Fibroblast of lung (primary cell): ENCODE measurements around the gene FAF2. TPM values are rescaled to one million over a fixed set of nuclear protein-coding genes. Genes with fewer than 3 reads are reported as not detected.

Experiments
- DNase-seq, 2 donors: peaks; one replicate each; pipeline versions ENCODE4 v3.0.0 to v3.0.0-alpha.2; 2010; ENCODE audit warnings: low read depth in 2 of 2
- H2AFZ ChIP-seq: 2 replicates; pipeline ENCODE4 v1.5.1; 2012; ENCODE audit warnings: low read length, control low read depth, inconsistent platforms
- H3K27ac ChIP-seq: 2 replicates; pipeline ENCODE4 v1.5.1; 2011; ENCODE audit warnings: low read length, control low read depth; ENCODE audit not compliant: insufficient read depth
- H3K27me3 ChIP-seq: 2 replicates; pipeline ENCODE4 v1.5.1; 2011; ENCODE audit warnings: mild to moderate bottlenecking, low read length; ENCODE audit not compliant: control insufficient read depth, insufficient read depth
- H3K36me3 ChIP-seq: 2 replicates; pipeline ENCODE4 v1.5.1; 2011; ENCODE audit warnings: low read length; ENCODE audit not compliant: control insufficient read depth, insufficient read depth
- H3K4me1 ChIP-seq: 2 replicates; pipeline ENCODE4 v1.5.1; 2011; ENCODE audit warnings: low read length; ENCODE audit not compliant: control insufficient read depth, insufficient read depth; ENCODE audit errors: extremely low read depth
- H3K4me2 ChIP-seq: 2 replicates; pipeline ENCODE4 v1.5.1; 2011; ENCODE audit warnings: low read length, control low read depth; ENCODE audit not compliant: insufficient read depth; ENCODE audit errors: extremely low read depth
- H3K4me3 ChIP-seq, 4 experiments: fragments of 200-600 bp in 1 of 4; sonication (generic) in 1 of 4; replicated peaks in 1 of 4; 2 replicates each; pipeline ENCODE4 v1.5.1; 2011 to 2016; ENCODE audit warnings: low read length in 4 of 4, low read depth in 3 of 4, mild to moderate bottlenecking in 3 of 4, control low read depth in 2 of 4, inconsistent platforms in 1 of 4, mixed read lengths in 1 of 4; ENCODE audit not compliant: insufficient read depth in 1 of 4; ENCODE audit errors: control extremely low read depth in 1 of 4
- H3K79me2 ChIP-seq: 2 replicates; pipeline ENCODE4 v1.5.1; 2012; ENCODE audit warnings: mild to moderate bottlenecking, low read length, inconsistent platforms; ENCODE audit not compliant: control insufficient read depth, insufficient read depth
- H3K9ac ChIP-seq: 2 replicates; pipeline ENCODE4 v1.5.1; 2011; ENCODE audit warnings: mild to moderate bottlenecking, low read length, control low read depth; ENCODE audit not compliant: insufficient read depth
- H3K9me3 ChIP-seq: 2 replicates; pipeline ENCODE4 v1.5.1; 2012; ENCODE audit warnings: low read depth, low read length; ENCODE audit not compliant: control insufficient read depth, insufficient read depth
- H4K20me1 ChIP-seq: 2 replicates; pipeline ENCODE4 v1.5.1; 2011; ENCODE audit warnings: low read length; ENCODE audit not compliant: control insufficient read depth, insufficient read depth; ENCODE audit errors: extremely low read depth
- CTCF ChIP-seq, 2 donors: IDR thresholded peaks in 1 of 2; conservative IDR thresholded peaks in 1 of 2; 1 replicate in 1 of 2; 2 replicates in 1 of 2; pipeline ENCODE4 v1.5.1; 2011 to 2012; ENCODE audit warnings: low read length in 2 of 2, control low read depth in 1 of 2, inconsistent platforms in 1 of 2, low read depth in 1 of 2, mild to moderate bottlenecking in 1 of 2
- EZH2 ChIP-seq: IDR thresholded peaks from 2 replicates; pipeline ENCODE4 v1.5.1; 2012; ENCODE audit warnings: low read length, control low read depth, mild to moderate bottlenecking; ENCODE audit errors: missing control alignments
- polyA plus RNA-seq, 2 donors: library from polyadenylated mRNA; depleted of rRNA in 1 of 2; stranded (reverse) in 1 of 2; unstranded in 1 of 2; fragments of >200 nt; gene quantifications; 2 replicates each; pipeline ENCODE4 v1.2.1, GENCODE V29; 2011 to 2012; ENCODE audit warnings: missing spikeins in 1 of 2
- total RNA-seq: library from RNA; depleted of rRNA; stranded (reverse); fragments of >200 nt; gene quantifications from 2 replicates; pipeline ENCODE4 v1.2.1, GENCODE V29; 2014

The FAF2 gene
- total and polyA plus RNA-seq, 2 donors (not counting 1 experiment from before 2014, with no cell fraction given) = 38.5 to 55.5 TPM

- no peaks in the 10 kb centered on the region for H4K20me1 ChIP-seq
- H3K79me2 ChIP-seq = peaks cover 7% of the 10 kb centered on the region
- no peaks in the 10 kb centered on the region for H3K27me3 ChIP-seq
- H3K9me3 ChIP-seq = no peaks in the 10 kb centered on the region
- peak in 1 of 2 donors; percentile 47 for DNase-seq
- no peak overlapping the region for H3K4me3 ChIP-seq
- H3K27ac ChIP-seq = no peak overlapping the region
- H3K4me1 ChIP-seq = peaks cover 12% of the 10 kb centered on the region
- no peak overlapping the region for H2AFZ ChIP-seq
- no peak for TF ChIP-seq EZH2
- TF ChIP-seq CTCF (conservative IDR thresholded peaks at IDR 0.05 in 1 of 2, IDR thresholded peaks at IDR 0.05 in 1 of 2; ENCODE audit: low read depth in 1 of 2, low read length in 2 of 2) = no peak
- no peak overlapping the region for H3K4me2 ChIP-seq
- H3K9ac ChIP-seq = no peak overlapping the region
- H3K36me3 ChIP-seq = no peaks in the 10 kb centered on the region
Measured at GRCh38 chr5:176540476-176540899, 92.3 kb downstream of the FAF2 start.

- Histone ChIP-seq H3K4me1 (peaks cover 8% of the 10 kb centered on the region), H3K4me3 (no peak overlapping the region), H3K4me2 (no peak overlapping the region), H3K79me2 (peaks cover 4% of the 10 kb centered on the region), H4K20me1 (no peaks in the 10 kb centered on the region), H3K27me3 (no peaks in the 10 kb centered on the region), H3K9me3 (no peaks in the 10 kb centered on the region), H2AFZ (no peak overlapping the region), H3K9ac (no peak overlapping the region), H3K27ac (no peak overlapping the region), H3K36me3 (no peaks in the 10 kb centered on the region)
- TF ChIP-seq EZH2 (no peak), CTCF (conservative IDR thresholded peaks at IDR 0.05 in 1 of 2, IDR thresholded peaks at IDR 0.05 in 1 of 2; ENCODE audit: low read depth in 1 of 2, low read length in 2 of 2) (no peak)
- DNase-seq = no peak
Measured at GRCh38 chr5:176540956-176541337, 92.8 kb downstream of the FAF2 start.

GRCh38 chr5:176541338-176542134 is 93.4 kb downstream of the FAF2 start:
- Histone ChIP-seq H3K36me3 (no peaks in the 10 kb centered on the region), H3K4me2 (no peak overlapping the region), H3K4me3 (no peak overlapping the region), H3K9me3 (no peaks in the 10 kb centered on the region), H3K79me2 (no peaks in the 10 kb centered on the region), H3K27me3 (no peaks in the 10 kb centered on the region), H3K27ac (no peak overlapping the region), H3K4me1 (peaks cover 8% of the 10 kb centered on the region), H4K20me1 (no peaks in the 10 kb centered on the region), H2AFZ (no peak overlapping the region), H3K9ac (no peak overlapping the region)
- peak in 1 of 2 donors; percentile 32 for DNase-seq
- no peak for TF ChIP-seq EZH2
- no peak for TF ChIP-seq CTCF (conservative IDR thresholded peaks at IDR 0.05 in 1 of 2, IDR thresholded peaks at IDR 0.05 in 1 of 2; ENCODE audit: low read depth in 1 of 2, low read length in 2 of 2)
